GM21717 (cell line): Measurements from ENCODE around the gene CHKB.

ENCODE experiments used
- ATAC-seq: cut with Tn5 transposase; IDR thresholded peaks from one replicate; pipeline ENCODE4 v1.9.1; 2021; ENCODE audit warnings: mild to moderate bottlenecking, moderate library complexity; ENCODE audit not compliant: unreplicated experiment

CHKB gene

DNA sequence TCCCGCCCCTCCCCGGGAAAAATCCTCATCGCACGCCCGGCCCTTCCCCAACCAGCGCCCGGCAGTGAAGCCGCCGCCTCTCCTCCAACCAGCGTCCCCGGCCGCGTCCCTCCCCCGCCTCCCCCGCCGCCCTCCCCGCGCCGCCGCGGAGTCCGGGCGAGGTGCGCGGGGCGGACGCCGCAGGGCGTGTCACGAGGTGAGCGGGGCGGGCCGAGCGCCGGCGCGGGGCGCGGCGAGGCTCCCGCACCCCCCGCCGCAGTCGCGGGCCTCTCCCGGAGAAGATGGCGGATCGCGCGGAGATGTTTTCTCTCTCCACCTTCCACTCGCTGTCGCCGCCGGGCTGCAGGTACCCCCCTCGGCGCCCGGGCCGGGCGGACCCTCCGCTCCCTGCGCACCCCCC lies 17.9 kb upstream of the CHKB start, which contains the start of gene MAPK8IP2:
Gene MAPK8IP2 (plus strand): TSS at position 256 of the 400 bp plus-strand sequence. CDS start 26 bp downstream, at position 282.
- no peak for ATAC-seq

GRCh38 chr22:50599816-50600455 lies 17.3 kb upstream of the CHKB start:
- no peak for ATAC-seq

GRCh38 chr22:50597097-50597496 lies 14.4 kb upstream of the CHKB start:
- no peak for ATAC-seq

GRCh38 chr22:50595189-50595588 lies 12.5 kb upstream of the CHKB start:
- no peak for ATAC-seq

GRCh38 chr22:50587407-50587806 lies 4.8 kb upstream of the CHKB start:
- ATAC-seq, result no peak

- no peak for ATAC-seq
Measured at GRCh38 chr22:50586416-50586815, 3.8 kb upstream of the CHKB start.

DNA sequence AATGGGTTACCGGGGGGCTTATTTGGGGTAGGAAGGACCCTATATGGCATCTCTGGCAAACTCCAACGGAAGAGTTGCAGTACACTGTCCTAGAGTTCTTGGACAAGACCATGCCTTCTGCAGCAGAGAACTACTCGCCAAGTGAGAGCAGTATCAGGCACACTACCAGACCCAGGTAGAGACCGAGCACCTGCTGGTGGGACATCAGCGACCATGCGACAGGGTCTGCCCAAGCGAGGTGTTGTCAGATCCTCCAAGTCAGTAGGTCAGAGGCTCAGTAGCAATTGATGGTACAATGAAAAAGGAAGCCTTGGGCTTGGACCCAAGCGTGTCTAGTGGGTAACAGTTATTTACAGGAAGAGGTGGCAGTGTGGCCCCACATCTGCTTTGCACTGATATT lies 3.1 kb upstream of the CHKB start:
- ATAC-seq, result no peak

- no peak for ATAC-seq
Measured at GRCh38 chr22:50585238-50585637, 2.6 kb upstream of the CHKB start.

GRCh38 chr22:50584106-50585096 lies 1.8 kb upstream of the CHKB start:
- no peak for ATAC-seq

DNA sequence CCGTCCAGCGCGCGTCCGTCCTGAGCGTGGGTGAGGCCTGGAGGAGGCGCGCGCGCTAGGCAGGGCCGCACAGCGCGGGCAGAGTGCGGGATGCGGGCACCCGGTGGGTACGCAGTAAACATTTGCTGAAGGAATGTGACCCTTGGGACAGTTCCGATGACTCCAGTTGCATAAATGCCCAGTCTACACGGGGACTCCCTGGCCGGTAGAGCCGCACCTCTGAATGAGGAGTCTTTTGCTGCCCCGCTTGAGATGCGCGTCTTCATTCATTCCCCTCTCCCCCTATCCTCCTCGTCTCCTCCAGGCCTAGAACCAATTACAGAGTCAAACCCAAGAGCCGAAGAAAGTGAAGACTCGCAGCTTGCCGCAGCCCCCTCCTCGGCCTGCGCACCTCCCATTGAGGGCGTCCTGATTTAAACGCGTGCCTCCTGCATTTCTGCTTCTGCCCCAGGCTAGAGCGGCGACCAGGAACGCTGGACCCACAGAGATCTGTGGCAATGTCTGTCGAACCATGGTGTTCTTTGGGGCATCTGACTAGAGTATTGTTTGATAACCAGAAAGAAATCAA lies 729 bp upstream of the CHKB start:
- peak; percentile 6 for ATAC-seq

GRCh38 chr22:50581950-50582492 lies 628 bp downstream of the CHKB start:
- ATAC-seq, result no peak

DNA sequence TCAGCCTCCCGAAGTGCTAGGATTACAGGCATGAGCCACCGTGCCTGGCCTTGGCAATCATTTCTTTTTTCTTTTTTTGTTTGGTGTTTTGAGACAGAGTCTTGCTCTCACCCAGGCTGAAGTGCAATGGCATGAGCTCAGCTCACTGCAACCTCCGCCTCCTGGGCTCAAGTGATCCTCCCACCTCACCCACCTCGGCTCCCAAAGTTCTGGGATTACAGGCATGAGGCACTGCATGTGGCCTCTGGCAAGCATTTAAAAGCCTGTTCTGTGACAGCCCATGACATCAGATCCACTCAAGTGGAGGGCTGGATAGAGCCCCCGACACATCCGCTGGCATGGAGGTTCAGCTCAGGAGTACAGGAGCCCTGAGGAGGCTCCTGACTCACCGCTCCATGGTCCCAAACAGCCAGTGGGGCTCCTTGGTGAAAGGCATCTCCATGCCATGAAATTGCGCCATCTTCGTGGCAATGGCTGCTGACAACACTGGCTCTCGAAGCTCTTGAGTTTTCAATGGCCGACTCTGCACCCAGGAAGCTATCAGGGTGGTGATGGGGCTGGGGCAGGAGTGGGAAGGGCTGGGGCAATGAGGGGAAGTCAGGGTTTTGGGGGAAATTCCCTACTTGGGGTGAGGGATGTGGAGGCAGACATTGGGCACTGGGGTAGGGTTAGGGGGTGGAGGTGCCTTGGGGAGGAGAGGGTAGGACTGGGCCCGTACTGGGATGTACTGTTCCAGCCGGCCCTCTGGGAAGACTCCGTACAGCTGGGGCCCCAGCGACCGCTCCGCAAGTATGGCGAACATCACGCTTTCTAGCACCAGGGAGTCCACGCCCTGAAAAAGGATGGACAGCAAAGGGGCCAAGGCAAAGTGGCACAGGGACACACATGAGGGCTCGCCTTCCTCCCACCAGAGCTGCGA lies 1.4 kb downstream of the CHKB start:
- ATAC-seq, result no peak

DNA sequence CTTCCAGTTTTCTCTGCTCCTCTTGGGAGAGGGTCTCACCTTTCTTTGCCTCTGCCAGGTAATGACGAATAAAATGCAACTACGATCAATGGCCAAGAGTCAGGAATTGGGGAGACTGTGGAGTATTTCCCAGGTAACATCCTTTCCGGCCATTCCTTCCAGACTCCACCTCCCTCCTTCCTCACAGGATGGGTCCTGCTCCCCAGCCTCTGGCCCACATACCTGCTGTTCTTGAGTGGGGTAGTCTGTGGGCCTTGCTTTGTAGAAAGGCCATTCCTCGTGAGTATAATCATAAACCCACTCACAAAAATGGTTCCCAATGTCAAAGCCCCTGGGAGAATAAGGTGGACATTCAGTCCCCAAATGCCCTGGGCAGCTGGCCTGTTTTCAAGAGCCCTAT lies 2.9 kb downstream of the CHKB start:
- no peak for ATAC-seq

DNA sequence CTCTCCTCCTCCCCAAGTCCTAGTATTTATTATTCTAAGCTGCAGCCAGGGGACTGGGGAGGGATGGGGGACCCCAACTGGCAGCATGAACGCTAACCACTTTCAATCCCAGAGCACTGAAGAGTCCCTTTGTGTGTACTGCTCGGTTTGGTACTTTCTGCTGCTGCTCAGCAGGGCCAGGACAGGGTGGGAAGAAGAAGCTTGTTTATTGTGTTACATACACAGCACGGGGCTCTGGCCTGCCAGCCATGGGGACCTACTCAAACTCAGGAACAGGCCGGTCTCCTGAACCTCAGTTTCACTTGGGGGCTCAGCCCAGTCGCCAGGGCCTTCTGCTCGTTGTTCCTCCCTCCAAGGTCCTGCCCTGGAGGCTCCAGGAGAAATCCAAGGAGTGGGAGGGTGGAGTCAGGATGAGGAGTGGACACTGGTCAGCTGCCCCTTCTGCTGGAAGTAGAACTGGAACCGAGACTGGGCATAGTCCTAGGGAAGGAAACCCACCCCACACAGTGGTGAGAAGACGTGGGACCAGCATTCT lies 3.8 kb downstream of the CHKB start:
- no peak for ATAC-seq

DNA sequence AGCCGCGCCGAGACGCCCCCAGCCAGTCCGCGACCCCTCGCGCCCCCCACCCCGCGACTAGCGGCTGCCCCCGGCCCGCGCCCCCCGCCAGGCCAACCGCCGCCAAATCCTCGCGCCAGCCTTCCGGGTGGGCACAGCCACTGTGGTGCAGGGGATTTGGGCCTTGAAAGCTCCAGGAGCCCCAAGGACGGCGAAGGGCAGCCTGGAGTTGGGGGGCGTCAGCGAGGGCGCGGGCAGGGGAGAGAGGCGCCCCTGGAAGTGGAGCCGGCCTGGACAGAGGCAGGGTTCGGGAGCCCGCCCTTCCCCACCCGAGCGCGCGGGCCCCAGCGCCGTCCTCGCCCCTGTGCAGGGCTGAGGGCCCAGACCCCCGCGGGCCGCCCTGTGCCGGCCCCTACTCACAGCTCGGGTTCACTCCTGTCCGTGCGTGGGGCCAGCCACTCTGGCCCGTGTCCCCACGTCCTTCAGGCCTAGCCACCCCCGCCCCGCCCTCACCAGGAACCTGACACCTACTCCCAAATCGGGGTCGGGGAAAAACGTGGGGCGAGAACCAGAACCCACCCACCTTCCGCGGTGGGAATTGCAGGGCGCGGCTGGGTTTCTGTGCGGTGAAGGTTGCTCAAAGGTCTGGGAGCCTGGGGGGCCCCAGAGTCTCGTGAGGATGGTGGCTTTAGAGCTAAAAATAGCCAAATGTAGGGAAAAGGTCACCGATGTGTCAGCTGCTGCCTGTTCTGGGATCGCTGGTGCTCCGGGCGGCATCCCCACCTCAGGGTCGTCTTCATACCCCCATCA lies 4.5 kb downstream of the CHKB start, which contains the start of gene CPT1B:
Gene CPT1B (minus strand): TSS at position 441 of the 789 bp plus-strand sequence. CDS start 512 bp downstream, outside the sequence.
- no peak for ATAC-seq

DNA sequence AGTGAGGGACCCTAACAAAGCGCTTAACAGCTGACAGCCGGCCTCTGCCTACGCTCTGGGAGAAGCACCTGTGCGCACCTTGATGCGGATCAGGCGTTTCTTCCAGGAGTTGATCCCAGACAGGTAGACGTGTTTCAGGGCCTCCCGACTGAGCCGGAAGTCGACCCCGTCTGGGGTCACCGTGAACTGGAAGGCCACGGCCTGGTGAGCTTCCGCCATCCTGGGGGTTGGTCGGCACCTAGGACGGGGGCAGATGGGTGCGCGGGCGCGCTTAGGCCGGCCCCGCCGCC lies 5.0 kb downstream of the CHKB start:
- ATAC-seq, result no peak

- no peak for ATAC-seq
Measured at GRCh38 chr22:50576806-50577696, 5.6 kb downstream of the CHKB start.

DNA sequence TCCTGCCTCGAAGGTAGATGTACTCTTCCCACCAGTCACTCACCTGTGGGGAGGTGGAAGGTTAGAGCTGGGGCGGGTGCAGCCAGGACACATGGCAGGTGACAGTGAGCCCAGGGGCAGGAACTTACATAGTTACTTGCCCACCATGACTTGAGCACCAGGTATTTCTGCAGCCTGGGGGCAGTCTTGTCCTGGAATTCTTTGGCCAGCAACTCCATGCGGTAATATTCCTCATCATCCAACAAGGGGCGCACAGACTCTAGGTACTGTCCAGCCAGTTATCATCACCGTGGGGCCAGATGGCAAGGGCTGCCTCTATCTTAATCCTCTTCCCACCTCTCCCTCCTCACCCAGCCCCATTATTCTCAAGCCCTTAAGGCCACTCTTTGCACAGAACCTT lies 6.6 kb downstream of the CHKB start:
- ATAC-seq, result no peak
